SK-N-SH (cell line): Measurements from ENCODE around the gene EMX1. TPM values are rescaled to one million over a fixed set of nuclear protein-coding genes. Genes with fewer than 3 reads are reported as not detected.
A peak's percentile ranks its signal among the peaks of the same experiment; 100 is the strongest.

Source experiments
- CTCF ChIA-PET: fragments of 300-600, 350-600 bp; formaldehyde crosslinking; extraction: SDS; loops from one replicate; lab custom pipeline; 2021; lab: Yijun Ruan, JAX
- POLR2A ChIA-PET: fragments of 350-600 bp; sonication (Branson Sonifier 250); formaldehyde crosslinking; extraction: SDS; loops from one replicate; lab custom pipeline; 2020; ENCODE audit warnings: antibody characterized with exemption, inconsistent platforms; lab: Yijun Ruan, JAX
- DNase-seq: peaks from one replicate; pipeline ENCODE4 v3.0.0; 2012
- H2AFZ ChIP-seq: fragments of 200-600 bp; sonication (generic); 2 replicates; pipeline ENCODE4 v1.8.1; 2016; ENCODE audit warnings: antibody characterized with exemption, mild to moderate bottlenecking, low read depth
- H3F3A ChIP-seq: fragments of 200-600 bp; sonication (generic); replicated peaks from 2 replicates; pipeline ENCODE3; 2016; ENCODE audit warnings: antibody characterized with exemption, mild to moderate bottlenecking; ENCODE audit not compliant: insufficient read depth
- H3K27ac ChIP-seq, 2 experiments: fragments of 200-500 bp in 1 of 2; fragments of 200-600 bp in 1 of 2; sonication (Bioruptor generic) in 1 of 2; sonication (generic), shearing (Covaris generic) in 1 of 2; 2 replicates each; pipeline versions ENCODE4 v1.5.1 to v1.6.1; 2014 to 2016; ENCODE audit warnings: low read depth in 2 of 2, inconsistent platforms in 1 of 2, low read length in 1 of 2, mild to moderate bottlenecking in 1 of 2, mixed read lengths in 1 of 2
- H3K27me3 ChIP-seq: fragments of 200-600 bp; sonication (generic), shearing (Covaris generic); 2 replicates; pipeline ENCODE4 v1.6.1; 2016; ENCODE audit warnings: mixed run types; ENCODE audit not compliant: insufficient read depth
- H3K36me3 ChIP-seq, 2 experiments: fragments of 200-500 bp in 1 of 2; fragments of 200-600 bp in 1 of 2; sonication (Bioruptor generic) in 1 of 2; sonication (generic) in 1 of 2; replicated peaks in 1 of 2; 2 replicates each; pipeline versions ENCODE3 to v1.5.1; 2014 to 2016; ENCODE audit warnings: low read length in 1 of 2, mild to moderate bottlenecking in 1 of 2; ENCODE audit not compliant: insufficient read depth in 2 of 2, control insufficient read depth in 1 of 2
- H3K4me1 ChIP-seq, 2 experiments: fragments of 200-500 bp in 1 of 2; fragments of 200-600 bp in 1 of 2; sonication (Bioruptor generic) in 1 of 2; sonication (generic), shearing (Covaris generic) in 1 of 2; 2 replicates each; pipeline versions ENCODE4 v1.5.1 to v1.6.1; 2014 to 2016; ENCODE audit warnings: low read depth in 1 of 2, low read length in 1 of 2, mixed run types in 1 of 2; ENCODE audit not compliant: insufficient read depth in 2 of 2, control insufficient read depth in 1 of 2
- H3K4me2 ChIP-seq: fragments of 200-600 bp; sonication (generic), shearing (Covaris generic); 2 replicates; pipeline ENCODE4 v1.6.1; 2017; ENCODE audit warnings: mixed run types
- H3K4me3 ChIP-seq, 2 experiments: fragments of 200-500 bp in 1 of 2; fragments of 200-600 bp in 1 of 2; sonication (Bioruptor generic) in 1 of 2; sonication (generic), shearing (Covaris generic) in 1 of 2; 2 replicates each; pipeline versions ENCODE4 v1.5.1 to v1.8.1; 2014 to 2016; ENCODE audit warnings: low read depth in 2 of 2, inconsistent platforms in 1 of 2, low read length in 1 of 2, mild to moderate bottlenecking in 1 of 2, mixed read lengths in 1 of 2, moderate library complexity in 1 of 2
- H3K79me2 ChIP-seq: fragments of 200-600 bp; sonication (generic); 2 replicates; pipeline ENCODE4 v1.8.1; 2017; ENCODE audit warnings: mild to moderate bottlenecking; ENCODE audit not compliant: insufficient read depth
- H3K9ac ChIP-seq: fragments of 200-600 bp; sonication (generic); 2 replicates; pipeline ENCODE4 v1.6.1; 2017; ENCODE audit warnings: mixed run types
- H3K9me2 ChIP-seq: fragments of 200-600 bp; sonication (generic); 2 replicates; pipeline ENCODE4 v1.6.1; 2017; ENCODE audit warnings: mixed run types
- H3K9me3 ChIP-seq: fragments of 200-600 bp; sonication (generic); 2 replicates; pipeline ENCODE4 v1.6.1; 2017; ENCODE audit warnings: mixed run types, mild to moderate bottlenecking, moderate library complexity
- H4K20me1 ChIP-seq: fragments of 200-600 bp; sonication (generic); 2 replicates; pipeline ENCODE4 v1.6.1; 2017; ENCODE audit warnings: mild to moderate bottlenecking, mixed run types; ENCODE audit not compliant: insufficient read depth
- CTCF ChIP-seq: fragments of 200-600 bp; sonication (generic); IDR thresholded peaks from 2 replicates; pipeline ENCODE4 v1.6.1; 2017; ENCODE audit warnings: antibody characterized with exemption, mild to moderate bottlenecking, moderate library complexity
- ELF1 ChIP-seq: IDR thresholded peaks from 2 replicates; pipeline ENCODE4 v1.4.0; 2012
- EP300 ChIP-seq, 2 experiments: IDR thresholded peaks; 2 replicates each; pipeline versions ENCODE4 v1.4.0 to v1.6.1; 2012; ENCODE audit warnings: borderline replicate concordance in 1 of 2, low read depth in 1 of 2, low read length in 1 of 2
- GATA2 ChIP-seq: sonication (generic); formaldehyde crosslinking; IDR thresholded peaks from 2 replicates; pipeline ENCODE4 v1.5.0; 2020; ENCODE audit warnings: mild to moderate bottlenecking, missing genetic modification reagents
- JUND ChIP-seq: IDR thresholded peaks from 2 replicates; pipeline ENCODE4 v1.4.0; 2012
- MAX ChIP-seq: IDR thresholded peaks from 2 replicates; pipeline ENCODE4 v1.4.0; 2012; ENCODE audit warnings: low read depth
- MEF2A ChIP-seq: IDR thresholded peaks from 2 replicates; pipeline ENCODE4 v1.4.0; 2012; ENCODE audit warnings: low read depth, borderline replicate concordance
- MXI1 ChIP-seq: IDR thresholded peaks from 2 replicates; pipeline ENCODE4 v1.6.1; 2012; ENCODE audit warnings: mild to moderate bottlenecking, low read depth, low read length, improper control_type of control experiment
- NFIC ChIP-seq: IDR thresholded peaks from 2 replicates; pipeline ENCODE4 v1.4.0; 2012; ENCODE audit warnings: borderline replicate concordance
- NRF1 ChIP-seq: IDR thresholded peaks from 2 replicates; pipeline ENCODE4 v1.6.1; 2012; ENCODE audit warnings: low read depth, mild to moderate bottlenecking, low read length
- POLR2AphosphoS5 ChIP-seq: IDR thresholded peaks from 2 replicates; pipeline ENCODE4 v1.6.1; 2012; ENCODE audit warnings: low read depth, low read length
- REST ChIP-seq: IDR thresholded peaks from 2 replicates; pipeline ENCODE4 v1.6.1; 2012; ENCODE audit warnings: mild to moderate bottlenecking, low read depth, low read length, moderate library complexity
- RXRA ChIP-seq: IDR thresholded peaks from 2 replicates; pipeline ENCODE4 v1.4.0; 2012; ENCODE audit warnings: low read depth, mild to moderate bottlenecking, borderline replicate concordance
- TAF1 ChIP-seq: IDR thresholded peaks from 2 replicates; pipeline ENCODE4 v1.6.1; 2012; ENCODE audit warnings: low read depth, mild to moderate bottlenecking, low read length, moderate library complexity, borderline replicate concordance
- whole genome bisulfite sequencing: methylation state at CpG from one replicate; pipeline ENCODE4 v1.1.6; 2017; ENCODE audit warnings: low lambda C conversion rate; 5-methylcytosine and 5-hydroxymethylcytosine counted together
- polyA plus RNA-seq, 3 experiments: library from polyadenylated mRNA; depleted of rRNA; stranded (reverse); fragments of >200 nt; gene quantifications; 2 replicates each; pipeline ENCODE4 v1.2.3, GENCODE V29; 2012
- TF ChIP-seq, protein P1 (sequence below): fragments of 150-350 bp; IDR thresholded peaks from 2 replicates; pipeline ENCODE4 v1.6.1; 2016; ENCODE audit warnings: mild to moderate bottlenecking, low read depth, low read length

EMX1 gene
- polyA plus RNA-seq, 1 of the 3 experiments (the other 2 are of a cell fraction), result not detected

GRCh38 chr2:72914589-72915319 lies 2.6 kb upstream of the EMX1 start:
- Histone ChIP-seq H3K27ac (no peak overlapping the region), H3F3A (no peaks in the 10 kb centered on the region), H3K36me3 (no peaks in the 10 kb centered on the region), H3K27me3 (peaks cover 88% of the 10 kb centered on the region), H2AFZ (no peak overlapping the region), H4K20me1 (peaks cover 27% of the 10 kb centered on the region), H3K9me2 (no peaks in the 10 kb centered on the region), H3K4me2 (no peak overlapping the region), H3K9me3 (no peaks in the 10 kb centered on the region), H3K9ac (no peak overlapping the region), H3K4me1 (peaks cover under 1 to 10% of the 10 kb centered on the region in 2 experiments; a peak in 2 of 4 replicates), H3K4me3 (no peak overlapping the region), H3K79me2 (no peaks in the 10 kb centered on the region)
- POLR2A ChIA-PET, result no interaction called here
- DNase-seq, result peak; percentile 41
- WGBS, result 14% methylated on average over 17 of the region's 17 CpGs
- CTCF ChIA-PET, result interaction anchor here (0.6 to 4.3 kb wide), 12 partner anchors 11 to 263 kb away, joined by 3 to 24 read pairs (median 6); partner anchors contain the start of gene SPR
- TF ChIP-seq JUND (no peak), MXI1 (no peak), MEF2A (no peak), MAX (no peak), GATA2 (CRISPR knock-in tag) (no peak), CTCF (no peak), POLR2AphosphoS5 (no peak), NRF1 (no peak), RXRA (no peak), EP300 (IDR thresholded peaks at IDR 0.05; ENCODE audit: borderline replicate concordance in 1 of 2, low read depth in 1 of 2, low read length in 1 of 2) (no peak), REST (no peak), TAF1 (no peak), ELF1 (no peak), NFIC (no peak)
- TF ChIP-seq, protein P1, sequence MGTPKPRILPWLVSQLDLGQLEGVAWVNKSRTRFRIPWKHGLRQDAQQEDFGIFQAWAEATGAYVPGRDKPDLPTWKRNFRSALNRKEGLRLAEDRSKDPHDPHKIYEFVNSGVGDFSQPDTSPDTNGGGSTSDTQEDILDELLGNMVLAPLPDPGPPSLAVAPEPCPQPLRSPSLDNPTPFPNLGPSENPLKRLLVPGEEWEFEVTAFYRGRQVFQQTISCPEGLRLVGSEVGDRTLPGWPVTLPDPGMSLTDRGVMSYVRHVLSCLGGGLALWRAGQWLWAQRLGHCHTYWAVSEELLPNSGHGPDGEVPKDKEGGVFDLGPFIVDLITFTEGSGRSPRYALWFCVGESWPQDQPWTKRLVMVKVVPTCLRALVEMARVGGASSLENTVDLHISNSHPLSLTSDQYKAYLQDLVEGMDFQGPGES, result no peak
